Endothelial cell of umbilical vein (primary cell): ENCODE results near the gene EPS15. TPM values are rescaled to one million over a fixed set of nuclear protein-coding genes. Genes with fewer than 3 reads are reported as not detected.

ENCODE experiments used
- BruUV-seq: library from RNA; stranded (reverse); fragments of 400-500 nt; replicated peaks from 2 replicates; lab custom pipeline; 2021; lab: Mats Ljungman, UMichigan
- CTCF ChIA-PET: fragments of 300-600, 350-600 bp; sonication (Branson Sonifier 250); formaldehyde crosslinking; loops from one replicate; lab custom pipeline; 2021; ENCODE audit warnings: antibody characterized with exemption, inconsistent platforms; lab: Charles Lee
- POLR2A ChIA-PET: fragments of 300-600, 350-600 bp; sonication (Branson Sonifier 250); formaldehyde crosslinking; loops from one replicate; lab custom pipeline; 2021; ENCODE audit warnings: antibody characterized with exemption, inconsistent platforms; lab: Charles Lee
- DNase-seq: peaks from one replicate; pipeline ENCODE4 v3.0.0-alpha.2; 2011; ENCODE audit warnings: low read depth, low spot score
- FAIRE-seq: peaks from 2 replicates; lab custom pipeline; 2011; peaks lifted over from hg19 to GRCh38; lab: Jason Lieb, UNC
- H2AFZ ChIP-seq: 2 replicates; pipeline ENCODE4 v1.6.0; 2012; ENCODE audit warnings: low read depth, low read length, control low read depth, inconsistent platforms
- H3K27ac ChIP-seq: 2 replicates; pipeline ENCODE4 v1.5.1; 2011; ENCODE audit warnings: low read depth, mild to moderate bottlenecking, control low read depth, low read length, moderate library complexity; ENCODE audit not compliant: insufficient read depth
- H3K27me3 ChIP-seq, 2 experiments: 2 replicates each; pipeline versions ENCODE4 v1.6.0 to v1.6.1; 2011; ENCODE audit warnings: low read length in 2 of 2, mixed read lengths in 1 of 2; ENCODE audit not compliant: control insufficient read depth in 2 of 2, insufficient read depth in 2 of 2
- H3K36me3 ChIP-seq, 2 experiments: 2 replicates in 1 of 2; 3 replicates in 1 of 2; pipeline ENCODE4 v1.5.1; 2011; ENCODE audit warnings: low read length in 2 of 2, mild to moderate bottlenecking in 1 of 2, moderate library complexity in 1 of 2; ENCODE audit not compliant: control insufficient read depth in 2 of 2, insufficient read depth in 2 of 2; ENCODE audit errors: extremely low read depth in 1 of 2
- H3K4me1 ChIP-seq: 3 replicates; pipeline ENCODE4 v1.5.1; 2011; ENCODE audit warnings: mild to moderate bottlenecking, low read length; ENCODE audit not compliant: control insufficient read depth, insufficient read depth; ENCODE audit errors: extremely low read depth
- H3K4me2 ChIP-seq: 2 replicates; pipeline ENCODE4 v1.6.1; 2011; ENCODE audit warnings: low read length, control low read depth, mixed read lengths; ENCODE audit not compliant: insufficient read depth
- H3K4me3 ChIP-seq, 3 experiments: fragments of 200-600 bp in 1 of 3; sonication (generic), shearing (Covaris generic) in 1 of 3; replicated peaks in 1 of 3; 2 replicates each; pipeline ENCODE4 v1.5.1; 2011 to 2016; ENCODE audit warnings: control low read depth in 3 of 3, low read length in 3 of 3, mild to moderate bottlenecking in 2 of 3, inconsistent platforms in 1 of 3, low read depth in 1 of 3, moderate library complexity in 1 of 3; ENCODE audit not compliant: insufficient read depth in 1 of 3
- H3K79me2 ChIP-seq: 2 replicates; pipeline ENCODE4 v1.6.0; 2012; ENCODE audit warnings: low read length, inconsistent platforms; ENCODE audit not compliant: control insufficient read depth, insufficient read depth
- H3K9ac ChIP-seq: replicated peaks from 2 replicates; pipeline ENCODE3; 2011; ENCODE audit warnings: low read length, control low read depth; ENCODE audit not compliant: insufficient read depth; ENCODE audit errors: extremely low read depth
- H3K9me1 ChIP-seq: replicated peaks from 3 replicates; pipeline ENCODE4 v1.6.0; 2011; ENCODE audit warnings: mild to moderate bottlenecking, low read length; ENCODE audit not compliant: control insufficient read depth, insufficient read depth; ENCODE audit errors: extremely low read depth
- H3K9me3 ChIP-seq: replicated peaks from 2 replicates; pipeline ENCODE4 v1.5.1; 2012; ENCODE audit warnings: low read length, inconsistent platforms; ENCODE audit not compliant: control insufficient read depth, insufficient read depth
- H4K20me1 ChIP-seq: replicated peaks from 2 replicates; pipeline ENCODE3; 2011; ENCODE audit warnings: mild to moderate bottlenecking, low read length; ENCODE audit not compliant: control insufficient read depth, insufficient read depth; ENCODE audit errors: extremely low read depth
- CTCF ChIP-seq, 2 donors: IDR thresholded peaks; 1 replicate in 1 of 2; 2 replicates in 1 of 2; pipeline ENCODE4 v1.5.1; 2011; ENCODE audit warnings: low read length in 2 of 2, mild to moderate bottlenecking in 2 of 2, moderate library complexity in 2 of 2, control low read depth in 1 of 2, inconsistent platforms in 1 of 2, low read depth in 1 of 2; ENCODE audit not compliant: insufficient read depth in 1 of 2; ENCODE audit errors: extremely low read depth in 1 of 2
- EZH2 ChIP-seq: IDR thresholded peaks from 2 replicates; pipeline ENCODE4 v1.6.1; 2012; ENCODE audit warnings: borderline replicate concordance, low read depth, mild to moderate bottlenecking, moderate library complexity, low read length, inconsistent platforms; ENCODE audit not compliant: severe bottlenecking
- FOS ChIP-seq: IDR thresholded peaks from 2 replicates; pipeline ENCODE4 v1.6.1; 2011; ENCODE audit warnings: mild to moderate bottlenecking, low read length, moderate library complexity, borderline replicate concordance; ENCODE audit not compliant: insufficient read depth
- GATA2 ChIP-seq: IDR thresholded peaks from 2 replicates; pipeline ENCODE4 v1.7.0; 2011; ENCODE audit warnings: low read depth, mild to moderate bottlenecking, moderate library complexity, mixed read lengths, low read length; ENCODE audit not compliant: insufficient read length, insufficient read depth
- JUN ChIP-seq: IDR thresholded peaks from 2 replicates; pipeline ENCODE4 v1.6.1; 2011; ENCODE audit warnings: borderline replicate concordance, low read depth; ENCODE audit not compliant: insufficient read length, insufficient read depth
- MAX ChIP-seq: IDR thresholded peaks from 2 replicates; pipeline ENCODE4 v1.6.1; 2011; ENCODE audit not compliant: insufficient read depth, insufficient read length
- MYC ChIP-seq: IDR thresholded peaks from one replicate; pipeline ENCODE4 v1.6.1; 2011; ENCODE audit warnings: mild to moderate bottlenecking, low read depth, low read length
- POLR2A ChIP-seq: IDR thresholded peaks from 2 replicates; pipeline ENCODE4 v1.6.1; 2012; ENCODE audit warnings: low read depth, mild to moderate bottlenecking, control low read depth, low read length
- POLR2AphosphoS5 ChIP-seq: IDR thresholded peaks from 2 replicates; pipeline ENCODE4 v1.6.1; 2012; ENCODE audit warnings: low read depth, mild to moderate bottlenecking, control low read depth, low read length, moderate library complexity; ENCODE audit not compliant: insufficient read depth
- dilution Hi-C: fragments of 300-500 bp; cut with MboI; formaldehyde crosslinking; loops from one replicate; pipeline ENCODE4 v1.15.0; 2019; ENCODE audit warnings: low sequenced_read_pairs; ENCODE audit not compliant: extremely low pct_ligation_motif_present
- intact Hi-C: fragments of 100-400 bp; cut with micrococcal nuclease; formaldehyde crosslinking; loops from one replicate; pipeline ENCODE4 v1.10.0; 2022
- polyA plus RNA-seq, 4 experiments: library from polyadenylated mRNA; depleted of rRNA in 3 of 4; stranded (reverse) in 3 of 4; unstranded in 1 of 4; fragments of >200 nt; gene quantifications; 2 replicates each; pipeline versions ENCODE4 v1.2.1 to v1.2.3, GENCODE V29; 2011 to 2012; ENCODE audit warnings: missing spikeins in 1 of 4
- total RNA-seq: library from RNA; stranded (reverse); gene quantifications from 2 replicates; pipeline ENCODE4 v1.2.3, GENCODE V29; 2021

The EPS15 gene
- total and polyA plus RNA-seq, 2 donors (not counting 3 experiments of a cell fraction or from before 2014, with no cell fraction given): 15.4 to 44.8 TPM

- Histone ChIP-seq H3K36me3 (no peaks in the 10 kb centered on the region), H3K27me3 (no peaks in the 10 kb centered on the region), H3K79me2 (no peaks in the 10 kb centered on the region), H3K9ac (no peak overlapping the region), H3K9me1 (no peaks in the 10 kb centered on the region), H3K4me1 (no peaks in the 10 kb centered on the region), H3K27ac (no peak overlapping the region), H3K4me3 (no peak overlapping the region), H4K20me1 (no peaks in the 10 kb centered on the region), H3K4me2 (no peak overlapping the region), H2AFZ (no peak overlapping the region), H3K9me3 (no peaks in the 10 kb centered on the region)
- CTCF ChIA-PET: interaction anchor here (1.0 to 1.5 kb wide), 2 partner anchors 10 to 12 kb away, joined by 3 read pairs; no protein-coding TSS in a partner anchor
- FAIRE-seq (no peak), DNase-seq (no peak)
- no peak for TF ChIP-seq POLR2A
- no peak for TF ChIP-seq EZH2
- no peak for TF ChIP-seq GATA2
- TF ChIP-seq MYC: no peak
- no peak for TF ChIP-seq CTCF (IDR thresholded peaks at IDR 0.05; ENCODE audit: extremely low read depth in 1 of 2, insufficient read depth in 1 of 2, low read depth in 1 of 2, low read length in 2 of 2)
- TF ChIP-seq MAX: no peak
- no peak for TF ChIP-seq JUN
- no peak for TF ChIP-seq POLR2AphosphoS5
- TF ChIP-seq FOS: no peak
- dilution Hi-C loops (no loop called here), intact Hi-C loops (no loop called here)
- no TSS peak for BruUV-seq
- POLR2A ChIA-PET: no interaction called here
Measured at GRCh38 chr1:51473331-51474115, 45.5 kb downstream of the EPS15 start.
